Measurements from ENCODE around the gene LRP2. TPM values are rescaled to one million over a fixed set of nuclear protein-coding genes. Genes with fewer than 3 reads are reported as not detected.
A peak's percentile ranks its signal among the peaks of the same experiment; 100 is the strongest.

LRP2 gene
- polyA plus RNA-seq, 2 of the 4 experiments (the other 2 are of a cell fraction): 0.04 TPM; not detected in 1

- FAIRE-seq (no peak), ATAC-seq (no peak), DNase-seq (ENCODE audit: low read depth in 1 of 2, low spot score in 1 of 2) (no peak)
- no peaks in the 10 kb centered on the region for H3K4me1 ChIP-seq
- POLR2A ChIA-PET: no interaction called here
- no peak overlapping the region for H3K4me2 ChIP-seq
- H3K4me3 ChIP-seq: no peak overlapping the region
- WGBS (ENCODE audit: missing lambda C conversion rate): 46% methylated on average over 3 of the region's 3 CpGs
- H3K9me3 ChIP-seq: no peaks in the 10 kb centered on the region
- TF ChIP-seq ATOH8 (CRISPR knock-in tag; IDR thresholded peaks at IDR 0.05; ENCODE audit: low read depth) (no peak), RNF2 (IDR thresholded peaks at IDR 0.05; ENCODE audit: borderline replicate concordance, low read depth) (0 out of 2 replicates have a peak, but pooled peaks have one; percentile 57), MYC (IDR thresholded peaks at IDR 0.05; ENCODE audit: borderline replicate concordance, low read length) (no peak), NR3C1 (IDR thresholded peaks at IDR 0.05) (no peak), NPAS2 (CRISPR knock-in tag; IDR thresholded peaks at IDR 0.05; ENCODE audit: borderline replicate concordance) (no peak), HOXA7 (CRISPR knock-in tag; IDR thresholded peaks at IDR 0.05) (no peak), FOSL2 (IDR thresholded peaks at IDR 0.05) (no peak), FOSL2 (CRISPR knock-in tag; IDR thresholded peaks at IDR 0.05) (no peak)
- H3K27ac ChIP-seq: no peak overlapping the region
- CTCF ChIA-PET: interaction anchor here (0.8 kb wide), 1 partner anchor 25 kb away, joined by 3 read pairs; no protein-coding TSS in a partner anchor
Measured at GRCh38 chr2:169258045-169258601, 104.2 kb downstream of the LRP2 start.

GRCh38 chr2:169254774-169255173 is 107.6 kb downstream of the LRP2 start:
- no peak overlapping the region for H3K4me2 ChIP-seq
- no peak for FAIRE-seq
- WGBS (ENCODE audit: missing lambda C conversion rate): 15% methylated on average over 4 of the region's 4 CpGs
- no peak overlapping the region for H3K4me3 ChIP-seq
- TF ChIP-seq TP53 (CRISPR knock-in tag; IDR thresholded peaks at IDR 0.05): no peak
- no peak for TF ChIP-seq JUN (IDR thresholded peaks at IDR 0.05)
- no peak for TF ChIP-seq REST (IDR thresholded peaks at IDR 0.05)
- TF ChIP-seq TFCP2L1 (CRISPR knock-in tag; IDR thresholded peaks at IDR 0.05): no peak
- TF ChIP-seq MYC (IDR thresholded peaks at IDR 0.05; ENCODE audit: borderline replicate concordance, low read length): no peak
- TF ChIP-seq ATOH8 (CRISPR knock-in tag; IDR thresholded peaks at IDR 0.05; ENCODE audit: low read depth): no peak
- TF ChIP-seq FOSB (CRISPR knock-in tag; IDR thresholded peaks at IDR 0.05): no peak
- TF ChIP-seq POLR2AphosphoS2 (conservative IDR thresholded peaks at IDR 0.05; ENCODE audit: low read length): no peak
- TF ChIP-seq CTCF (IDR thresholded peaks at IDR 0.05): no peak
- TF ChIP-seq FOXS1 (CRISPR knock-in tag; IDR thresholded peaks at IDR 0.05): no peak
- TF ChIP-seq EHMT2 (IDR thresholded peaks at IDR 0.05; ENCODE audit: low read depth): no peak
- TF ChIP-seq RCOR1 (IDR thresholded peaks at IDR 0.05; ENCODE audit: low read depth, low read length): no peak
- H3K27ac ChIP-seq: no peak overlapping the region
- no peak for ATAC-seq
- CTCF ChIA-PET: no interaction called here
- no peaks in the 10 kb centered on the region for H3K9me3 ChIP-seq
- no peaks in the 10 kb centered on the region for H3K4me1 ChIP-seq
- POLR2A ChIA-PET: no interaction called here
- no peak for DNase-seq (ENCODE audit: low read depth in 1 of 2, low spot score in 1 of 2)
